DOHH2 (cell line): ENCODE data around the gene LRRC71.

Source experiments
- H3F3A ChIP-seq: fragments of 200-600 bp; sonication (generic), shearing (Covaris generic); 2 replicates; pipeline ENCODE4 v1.6.0; 2016; ENCODE audit warnings: antibody characterized with exemption, mild to moderate bottlenecking; ENCODE audit not compliant: control insufficient read depth, insufficient read depth
- H3K27ac ChIP-seq: fragments of 200-600 bp; sonication (generic); 2 replicates; pipeline ENCODE4 v1.5.1; 2014; ENCODE audit warnings: low read depth, mild to moderate bottlenecking, low read length, moderate library complexity
- H3K27me3 ChIP-seq: fragments of 200-600 bp; sonication (generic); 2 replicates; pipeline ENCODE4 v1.6.1; 2014; ENCODE audit warnings: mild to moderate bottlenecking, low read length, mixed read lengths; ENCODE audit not compliant: control insufficient read depth
- H3K36me3 ChIP-seq: fragments of 200-600 bp; sonication (generic); 2 replicates; pipeline ENCODE4 v1.6.1; 2014; ENCODE audit warnings: mild to moderate bottlenecking, low read length, moderate library complexity, mixed read lengths; ENCODE audit not compliant: control insufficient read depth
- H3K4me1 ChIP-seq: fragments of 200-600 bp; sonication (generic); 2 replicates; pipeline ENCODE4 v1.6.1; 2014; ENCODE audit warnings: mild to moderate bottlenecking, low read length, mixed read lengths; ENCODE audit not compliant: control insufficient read depth
- H3K4me2 ChIP-seq: fragments of 200-600 bp; sonication (generic); 2 replicates; pipeline ENCODE4 v1.6.0; 2014; ENCODE audit warnings: mild to moderate bottlenecking, low read length, moderate library complexity
- H3K4me3 ChIP-seq: fragments of 200-600 bp; sonication (generic); 2 replicates; pipeline ENCODE4 v1.5.1; 2014; ENCODE audit warnings: mild to moderate bottlenecking, low read length, mixed read lengths
- H3K79me2 ChIP-seq: fragments of 200-600 bp; sonication (generic); 2 replicates; pipeline ENCODE4 v1.6.1; 2014; ENCODE audit warnings: mild to moderate bottlenecking, low read length, mixed read lengths; ENCODE audit not compliant: control insufficient read depth
- H3K9me2 ChIP-seq: fragments of 200-600 bp; sonication (generic); replicated peaks from 2 replicates; pipeline ENCODE4 v1.6.1; 2014; ENCODE audit warnings: mild to moderate bottlenecking, low read length, mixed read lengths; ENCODE audit not compliant: control insufficient read depth
- H3K9me3 ChIP-seq: fragments of 200-600 bp; sonication (generic); 2 replicates; pipeline ENCODE4 v1.6.1; 2014; ENCODE audit warnings: antibody characterized with exemption, low read length, mixed read lengths; ENCODE audit not compliant: control insufficient read depth, insufficient read depth
- H4K20me1 ChIP-seq: fragments of 200-600 bp; sonication (generic); 2 replicates; pipeline ENCODE4 v1.6.0; 2014; ENCODE audit warnings: low read depth, mild to moderate bottlenecking, antibody characterized with exemption, low read length, moderate library complexity; ENCODE audit not compliant: control insufficient read depth, insufficient read depth
- CTCF ChIP-seq: fragments of 200-600 bp; sonication (generic); IDR thresholded peaks from one replicate; pipeline ENCODE4 v1.5.1; 2014; ENCODE audit warnings: antibody characterized with exemption, mild to moderate bottlenecking, low read depth, low read length; ENCODE audit not compliant: poor library complexity, severe bottlenecking
- EZH2phosphoT487 ChIP-seq: fragments of 200-600 bp; sonication (generic); IDR thresholded peaks from 2 replicates; pipeline ENCODE4 v1.6.1; 2017; ENCODE audit warnings: borderline replicate concordance, mild to moderate bottlenecking, antibody characterized with exemption, low read length, moderate library complexity, mixed read lengths

Gene LRRC71

DNA sequence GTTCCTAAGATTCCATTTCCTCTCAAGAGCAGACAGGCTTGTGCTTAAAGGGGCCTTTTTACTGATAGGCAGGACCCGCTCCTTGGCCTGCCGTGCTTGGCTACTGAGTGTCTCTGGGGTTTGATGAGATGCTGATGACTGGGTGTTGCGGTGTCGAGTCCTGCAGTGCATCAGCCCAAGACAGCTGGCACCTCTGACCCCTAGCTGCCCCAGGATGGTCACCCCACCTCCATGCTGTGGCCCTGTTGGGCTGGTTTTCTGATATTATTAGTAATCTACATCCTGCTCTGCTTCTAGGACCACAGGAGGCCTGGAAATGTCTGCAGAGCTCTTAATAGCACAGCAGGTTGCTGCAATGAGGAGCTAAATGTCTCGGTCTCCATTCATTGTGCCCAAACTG is 28.7 kb downstream of the LRRC71 start:
- Histone ChIP-seq H4K20me1 (no peaks in the 10 kb centered on the region), H3K9me3 (no peaks in the 10 kb centered on the region), H3K27me3 (no peaks in the 10 kb centered on the region), H3K4me1 (no peaks in the 10 kb centered on the region), H3K27ac (no peak overlapping the region), H3K79me2 (no peaks in the 10 kb centered on the region), H3K36me3 (no peaks in the 10 kb centered on the region; the same call in 1 of the 2 replicates), H3K4me3 (no peak overlapping the region), H3K4me2 (no peak overlapping the region), H3F3A (no peaks in the 10 kb centered on the region), H3K9me2 (no peaks in the 10 kb centered on the region)
- TF ChIP-seq EZH2phosphoT487 (no peak), CTCF (no peak)

DNA sequence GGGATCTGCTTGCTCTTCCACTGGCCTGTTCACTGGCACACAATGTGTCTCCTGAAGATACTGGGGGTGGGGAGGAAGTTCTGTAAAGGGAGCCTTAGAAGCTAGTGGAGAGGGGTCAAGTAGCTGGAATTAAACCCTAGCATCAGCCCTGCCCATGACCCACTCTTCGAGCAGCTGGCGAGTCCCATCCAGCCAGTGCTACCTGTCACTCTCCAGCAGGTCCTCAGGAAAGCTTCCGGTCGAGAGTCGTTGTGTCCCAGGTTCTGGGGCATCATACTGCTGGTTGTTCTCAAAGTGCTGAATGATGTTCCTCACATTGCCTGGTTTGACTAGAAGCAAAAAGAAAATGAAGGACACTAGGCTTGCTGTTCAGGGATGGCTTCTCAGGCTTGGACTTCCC is 30.9 kb downstream of the LRRC71 start:
- Histone ChIP-seq H4K20me1 (no peaks in the 10 kb centered on the region), H3K27ac (no peak overlapping the region), H3K9me2 (no peaks in the 10 kb centered on the region), H3K4me1 (no peaks in the 10 kb centered on the region), H3F3A (no peaks in the 10 kb centered on the region), H3K9me3 (no peaks in the 10 kb centered on the region), H3K27me3 (no peaks in the 10 kb centered on the region), H3K36me3 (no peaks in the 10 kb centered on the region), H3K4me2 (no peak overlapping the region), H3K79me2 (no peaks in the 10 kb centered on the region), H3K4me3 (no peak overlapping the region)
- no peak for TF ChIP-seq EZH2phosphoT487
- TF ChIP-seq CTCF, result no peak

DNA sequence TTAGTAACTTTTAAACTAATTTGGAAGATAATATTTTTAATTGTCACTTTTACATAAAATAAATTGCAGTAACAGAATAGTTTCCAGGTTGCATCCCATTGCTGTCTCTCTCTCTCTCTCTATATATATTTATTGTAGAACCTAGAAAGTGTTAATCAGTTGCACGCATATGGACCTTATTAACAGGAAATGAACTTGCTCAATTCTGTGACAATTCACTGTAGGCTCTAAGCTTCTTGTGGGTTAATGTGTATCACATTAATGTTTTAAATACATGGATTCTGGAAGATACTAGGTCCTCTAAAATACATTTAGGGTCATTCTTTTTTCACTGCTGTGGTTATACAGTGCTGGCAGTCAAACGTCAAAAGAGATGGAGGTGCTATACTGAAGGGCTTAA is 33.1 kb downstream of the LRRC71 start:
- H3K27ac ChIP-seq, result no peak overlapping the region
- TF ChIP-seq CTCF, result no peak
- TF ChIP-seq EZH2phosphoT487, result no peak
- H3K36me3 ChIP-seq, result peaks cover 3% of the 10 kb centered on the region; the same call in 1 of the 2 replicates
- H4K20me1 ChIP-seq, result no peaks in the 10 kb centered on the region
- H3K4me2 ChIP-seq, result no peak overlapping the region
- H3K9me2 ChIP-seq, result no peaks in the 10 kb centered on the region
- no peak overlapping the region for H3K4me3 ChIP-seq
- no peaks in the 10 kb centered on the region for H3K79me2 ChIP-seq
- no peaks in the 10 kb centered on the region for H3K27me3 ChIP-seq
- no peaks in the 10 kb centered on the region for H3F3A ChIP-seq
- no peaks in the 10 kb centered on the region for H3K9me3 ChIP-seq
- no peaks in the 10 kb centered on the region; the same call in 1 of the 2 replicates for H3K4me1 ChIP-seq

DNA sequence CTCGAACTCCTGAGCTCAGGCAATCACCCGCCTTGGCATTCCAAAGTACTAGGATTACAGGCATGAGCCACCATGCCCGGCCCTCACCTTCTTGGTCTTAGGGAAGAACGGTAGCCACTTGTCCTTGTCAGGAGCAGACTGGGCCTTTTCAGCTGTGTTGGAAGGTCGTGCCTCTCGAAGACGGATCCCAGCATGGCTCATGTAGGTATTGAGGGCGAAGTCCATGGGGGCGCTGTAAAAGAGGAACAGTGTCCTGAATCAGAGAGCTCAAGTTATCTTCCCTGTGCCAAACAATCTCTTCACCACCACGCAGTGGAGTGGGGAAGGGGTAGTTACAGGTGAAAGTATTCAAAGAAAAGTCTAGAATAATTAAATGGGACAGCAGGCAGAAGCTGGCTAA is 35.9 kb downstream of the LRRC71 start:
- TF ChIP-seq CTCF, result no peak
- TF ChIP-seq EZH2phosphoT487, result no peak
- Histone ChIP-seq H3K4me2 (no peak overlapping the region), H3F3A (no peaks in the 10 kb centered on the region), H3K4me1 (peaks cover 17% of the 10 kb centered on the region), H3K9me3 (no peaks in the 10 kb centered on the region), H3K4me3 (no peak overlapping the region), H4K20me1 (no peaks in the 10 kb centered on the region), H3K79me2 (no peaks in the 10 kb centered on the region), H3K27ac (no peak overlapping the region), H3K36me3 (peaks cover 11% of the 10 kb centered on the region; the same call in 1 of the 2 replicates), H3K27me3 (no peaks in the 10 kb centered on the region), H3K9me2 (no peaks in the 10 kb centered on the region)
